H1 (cell line): ENCODE results near the gene KARS1. TPM values are rescaled to one million over a fixed set of nuclear protein-coding genes. Genes with fewer than 3 reads are reported as not detected.
A peak's percentile ranks its signal among the peaks of the same experiment; 100 is the strongest.

Source experiments
- BACH1 ChIP-seq: IDR thresholded peaks from 2 replicates; pipeline ENCODE4 v1.6.1; 2012; ENCODE audit warnings: low read length, improper control_type of control experiment
- BCL11A ChIP-seq, 2 experiments: IDR thresholded peaks; one replicate each; pipeline ENCODE4 v1.6.1; 2011; ENCODE audit warnings: low read depth in 2 of 2, low read length in 2 of 2, mild to moderate bottlenecking in 2 of 2
- BRCA1 ChIP-seq: IDR thresholded peaks from 2 replicates; pipeline ENCODE4 v1.6.1; 2012; ENCODE audit warnings: low read depth, low read length, improper control_type of control experiment
- CHD7 ChIP-seq: fragments of 300-600 bp; sonication (generic); IDR thresholded peaks from 2 replicates; pipeline ENCODE4 v1.7.1; 2012; ENCODE audit warnings: low read length, moderate library complexity, mild to moderate bottlenecking, inconsistent platforms; ENCODE audit not compliant: insufficient replicate concordance
- CTBP2 ChIP-seq: IDR thresholded peaks from 2 replicates; pipeline ENCODE4 v1.7.0; 2011; ENCODE audit warnings: borderline replicate concordance, mild to moderate bottlenecking, moderate library complexity, mixed read lengths, low read length; ENCODE audit not compliant: insufficient read depth, insufficient read length
- EGR1 ChIP-seq: IDR thresholded peaks from 2 replicates; pipeline ENCODE4 v1.6.1; 2011; ENCODE audit warnings: low read depth, low read length, borderline replicate concordance
- GABPA ChIP-seq: IDR thresholded peaks from 2 replicates; pipeline ENCODE4 v1.6.1; 2011; ENCODE audit warnings: mild to moderate bottlenecking, low read length, moderate library complexity, borderline replicate concordance; ENCODE audit not compliant: insufficient read depth
- GTF2F1 ChIP-seq: IDR thresholded peaks from 2 replicates; pipeline ENCODE4 v1.6.1; 2012; ENCODE audit warnings: low read depth, low read length, improper control_type of control experiment, borderline replicate concordance
- SIRT6 ChIP-seq: IDR thresholded peaks from one replicate; pipeline ENCODE4 v1.7.1; 2012; ENCODE audit warnings: low read length, inconsistent platforms
- TAF1 ChIP-seq: IDR thresholded peaks from 2 replicates; pipeline ENCODE4 v1.6.1; 2011; ENCODE audit warnings: mild to moderate bottlenecking, low read depth, low read length
- polyA plus RNA-seq, 7 experiments: library from polyadenylated mRNA; depleted of rRNA in 3 of 7; stranded (reverse) in 5 of 7; unstranded in 2 of 7; fragments of >200 nt in 5 of 7; fragments of 200-250 nt in 2 of 7; gene quantifications; 1 replicate in 5 of 7; 2 replicates in 1 of 7; 4 replicates in 1 of 7; pipeline versions ENCODE4 v1.2.1 to v1.2.3, GENCODE V29; 2011 to 2013; ENCODE audit warnings: missing spikeins in 2 of 7, mixed read lengths in 2 of 7
- total RNA-seq: library from RNA; stranded (reverse); fragmentation: NEBNext Ultra II Directional; extraction: Animal tissue kit (Norgen Biotek cat#: 25700); gene quantifications from 2 replicates; pipeline ENCODE4 v1.2.1, GENCODE V29; 2021

The KARS1 gene
- total and polyA plus RNA-seq, 2 of the 8 experiments (the other 6 are each of a cell fraction or from before 2014, with no cell fraction given) = 97.5 to 221 TPM

GRCh38 chr16:75622761-75623605 lies 24.5 kb downstream of the KARS1 start, which contains the start of gene ADAT1 (continued):
- TF ChIP-seq CHD7 (no peak), BCL11A (IDR thresholded peaks at IDR 0.05; ENCODE audit: low read depth in 2 of 2, low read length in 2 of 2) (no peak), BRCA1 (peak; percentile 94), SIRT6 (no peak), GTF2F1 (peak; percentile 67; the same call in 1 of the 2 replicates), CTBP2 (no peak), GABPA (peak; percentile 85; the same call in 1 of the 2 replicates), EGR1 (no peak), TAF1 (peak; percentile 85; the same call in 1 of the 2 replicates), BACH1 (no peak)
